ENCODE data around the gene PPA1.

The PPA1 gene

DNA sequence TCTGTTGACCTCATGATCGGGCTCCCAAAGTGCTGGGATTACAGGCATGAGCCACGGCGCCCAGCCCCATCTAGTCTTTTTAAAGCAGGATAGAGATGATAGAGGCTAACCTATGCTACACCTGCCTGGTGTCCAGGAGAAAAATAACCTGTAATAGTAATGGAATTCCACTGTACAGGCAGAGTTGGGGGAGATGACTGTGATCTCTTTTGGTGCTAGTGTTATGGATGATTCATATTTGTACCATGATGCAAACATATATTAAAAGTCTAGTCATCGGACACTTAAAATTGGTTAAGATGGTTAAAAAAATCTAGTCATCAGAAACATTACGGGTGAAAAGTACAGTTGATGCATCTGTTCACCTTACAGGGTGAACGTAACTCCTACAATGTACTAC is 56.8 kb downstream of the PPA1 start:
- H3K79me2 ChIP-seq (ENCODE audit: insufficient read depth, low read length) = no peaks in the 10 kb centered on the region
- no peaks in the 10 kb centered on the region for H3K36me3 ChIP-seq (ENCODE audit: insufficient read depth, low read length)
- H3K27me3 ChIP-seq (ENCODE audit: insufficient read depth, low read length, poor library complexity) = peaks cover 4% of the 10 kb centered on the region
- TF ChIP-seq EZH2 (IDR thresholded peaks at IDR 0.05; ENCODE audit: borderline replicate concordance, low read depth, low read length, severe bottlenecking) = no peak
- TF ChIP-seq, protein P1, sequence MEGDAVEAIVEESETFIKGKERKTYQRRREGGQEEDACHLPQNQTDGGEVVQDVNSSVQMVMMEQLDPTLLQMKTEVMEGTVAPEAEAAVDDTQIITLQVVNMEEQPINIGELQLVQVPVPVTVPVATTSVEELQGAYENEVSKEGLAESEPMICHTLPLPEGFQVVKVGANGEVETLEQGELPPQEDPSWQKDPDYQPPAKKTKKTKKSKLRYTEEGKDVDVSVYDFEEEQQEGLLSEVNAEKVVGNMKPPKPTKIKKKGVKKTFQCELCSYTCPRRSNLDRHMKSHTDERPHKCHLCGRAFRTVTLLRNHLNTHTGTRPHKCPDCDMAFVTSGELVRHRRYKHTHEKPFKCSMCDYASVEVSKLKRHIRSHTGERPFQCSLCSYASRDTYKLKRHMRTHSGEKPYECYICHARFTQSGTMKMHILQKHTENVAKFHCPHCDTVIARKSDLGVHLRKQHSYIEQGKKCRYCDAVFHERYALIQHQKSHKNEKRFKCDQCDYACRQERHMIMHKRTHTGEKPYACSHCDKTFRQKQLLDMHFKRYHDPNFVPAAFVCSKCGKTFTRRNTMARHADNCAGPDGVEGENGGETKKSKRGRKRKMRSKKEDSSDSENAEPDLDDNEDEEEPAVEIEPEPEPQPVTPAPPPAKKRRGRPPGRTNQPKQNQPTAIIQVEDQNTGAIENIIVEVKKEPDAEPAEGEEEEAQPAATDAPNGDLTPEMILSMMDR (IDR thresholded peaks at IDR 0.05; ENCODE audit: borderline replicate concordance, extremely low read depth, low read length, poor library complexity, severe bottlenecking) = no peak
- peaks cover 4% of the 10 kb centered on the region for H3K9me3 ChIP-seq (ENCODE audit: insufficient read depth, low read length, severe bottlenecking)
- H3K4me2 ChIP-seq (ENCODE audit: insufficient read depth, low read length) = no peak overlapping the region
- H4K20me1 ChIP-seq (ENCODE audit: insufficient read depth, low read length) = no peaks in the 10 kb centered on the region
- H3K9ac ChIP-seq (ENCODE audit: low read depth, low read length) = no peak overlapping the region
- no peak overlapping the region for H3K4me3 ChIP-seq (ENCODE audit: low read depth in 1 of 2, low read length in 2 of 2)
- H2AFZ ChIP-seq (ENCODE audit: low read depth, low read length) = no peak overlapping the region
- DNase-seq (no peak), ATAC-seq (ENCODE audit: insufficient read depth, low read depth) (no peak)
- H3K4me1 ChIP-seq (ENCODE audit: insufficient read depth, low read length) = peaks cover 6% of the 10 kb centered on the region; the same call in 1 of the 2 replicates
- no peak overlapping the region for H3K27ac ChIP-seq (ENCODE audit: low read length)

GRCh38 chr10:70175516-70175915 is 57.7 kb downstream of the PPA1 start:
- no peaks in the 10 kb centered on the region for H4K20me1 ChIP-seq (ENCODE audit: insufficient read depth, low read length)
- no peak for ATAC-seq (ENCODE audit: insufficient read depth, low read depth)
- no peak for DNase-seq
- TF ChIP-seq EZH2 (IDR thresholded peaks at IDR 0.05; ENCODE audit: borderline replicate concordance, low read depth, low read length, severe bottlenecking) = no peak
- TF ChIP-seq, protein P1 (IDR thresholded peaks at IDR 0.05; ENCODE audit: borderline replicate concordance, extremely low read depth, low read length, poor library complexity, severe bottlenecking) = no peak
- H3K4me1 ChIP-seq (ENCODE audit: insufficient read depth, low read length) = peaks cover 12% of the 10 kb centered on the region
- H3K4me2 ChIP-seq (ENCODE audit: insufficient read depth, low read length) = no peak overlapping the region
- peaks cover 4% of the 10 kb centered on the region for H3K9me3 ChIP-seq (ENCODE audit: insufficient read depth, low read length, severe bottlenecking)
- H3K9ac ChIP-seq (ENCODE audit: low read depth, low read length) = no peak overlapping the region
- H3K27me3 ChIP-seq (ENCODE audit: insufficient read depth, low read length, poor library complexity) = peaks cover 3% of the 10 kb centered on the region
- H3K79me2 ChIP-seq (ENCODE audit: insufficient read depth, low read length) = peaks cover 5% of the 10 kb centered on the region
- no peak overlapping the region for H3K4me3 ChIP-seq (ENCODE audit: low read depth in 1 of 2, low read length in 2 of 2)
- H3K36me3 ChIP-seq (ENCODE audit: insufficient read depth, low read length) = no peaks in the 10 kb centered on the region
- no peak overlapping the region for H2AFZ ChIP-seq (ENCODE audit: low read depth, low read length)
- H3K27ac ChIP-seq (ENCODE audit: low read length) = no peak overlapping the region

DNA sequence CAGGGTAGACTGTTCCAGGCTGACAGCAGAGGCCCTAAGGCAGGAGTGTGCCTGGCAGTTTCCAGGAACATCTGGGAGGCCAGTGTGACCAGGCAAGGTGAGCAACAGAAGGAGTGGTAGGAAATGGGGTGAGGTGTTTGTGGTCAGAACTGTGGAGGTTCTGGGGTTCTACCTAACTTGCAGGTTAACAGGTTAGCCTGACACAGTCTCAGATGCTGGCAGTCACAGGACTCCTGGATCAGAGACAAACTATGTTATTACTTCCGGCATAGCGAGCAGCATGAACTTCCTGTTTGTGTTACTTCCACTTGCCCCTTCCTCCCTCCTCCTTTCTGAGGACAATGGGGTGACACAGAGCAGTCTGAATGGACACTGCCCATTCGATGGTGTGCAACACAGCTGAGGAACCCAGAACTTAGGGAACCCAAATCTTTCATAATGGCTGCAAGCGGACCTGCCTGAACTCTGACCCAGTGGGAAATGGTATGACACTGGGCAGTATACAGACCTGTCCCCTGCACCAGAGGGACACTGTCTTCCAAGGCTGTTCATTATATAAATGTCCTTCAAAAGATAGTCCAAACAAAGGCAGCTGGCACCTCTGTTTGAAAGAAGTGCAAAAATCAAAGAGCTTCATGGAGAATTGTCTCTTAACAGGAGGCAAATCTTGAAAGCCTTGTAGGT is 59.0 kb downstream of the PPA1 start:
- no peaks in the 10 kb centered on the region for H3K9me3 ChIP-seq (ENCODE audit: insufficient read depth, low read length, severe bottlenecking)
- H3K79me2 ChIP-seq (ENCODE audit: insufficient read depth, low read length) = peaks cover 17% of the 10 kb centered on the region
- TF ChIP-seq, protein P1 (IDR thresholded peaks at IDR 0.05; ENCODE audit: borderline replicate concordance, extremely low read depth, low read length, poor library complexity, severe bottlenecking) = no peak
- TF ChIP-seq EZH2 (IDR thresholded peaks at IDR 0.05; ENCODE audit: borderline replicate concordance, low read depth, low read length, severe bottlenecking) = no peak
- no peak overlapping the region for H3K9ac ChIP-seq (ENCODE audit: low read depth, low read length)
- no peak for DNase-seq
- H3K4me2 ChIP-seq (ENCODE audit: insufficient read depth, low read length) = no peak overlapping the region
- no peak overlapping the region for H2AFZ ChIP-seq (ENCODE audit: low read depth, low read length)
- H3K27ac ChIP-seq (ENCODE audit: low read length) = no peak overlapping the region
- ATAC-seq (ENCODE audit: insufficient read depth, low read depth) = no peak
- H3K36me3 ChIP-seq (ENCODE audit: insufficient read depth, low read length) = no peaks in the 10 kb centered on the region
- peaks cover 17% of the 10 kb centered on the region for H3K4me1 ChIP-seq (ENCODE audit: insufficient read depth, low read length)
- H3K4me3 ChIP-seq (ENCODE audit: low read depth in 1 of 2, low read length in 2 of 2) = no peak overlapping the region
- H3K27me3 ChIP-seq (ENCODE audit: insufficient read depth, low read length, poor library complexity) = no peaks in the 10 kb centered on the region
- peaks cover 9% of the 10 kb centered on the region for H4K20me1 ChIP-seq (ENCODE audit: insufficient read depth, low read length)
